IPS DF 19.7 (cell line): ENCODE measurements around the gene MCF2L2.

Experiments used
- DNase-seq: peaks from one replicate; pipeline ENCODE4 v3.0.0-alpha.2; 2013; ENCODE audit warnings: low read depth, low spot score

Gene MCF2L2

GRCh38 chr3:183129243-183129642 is 299.2 kb downstream of the MCF2L2 start:
- DNase-seq, result no peak

DNA sequence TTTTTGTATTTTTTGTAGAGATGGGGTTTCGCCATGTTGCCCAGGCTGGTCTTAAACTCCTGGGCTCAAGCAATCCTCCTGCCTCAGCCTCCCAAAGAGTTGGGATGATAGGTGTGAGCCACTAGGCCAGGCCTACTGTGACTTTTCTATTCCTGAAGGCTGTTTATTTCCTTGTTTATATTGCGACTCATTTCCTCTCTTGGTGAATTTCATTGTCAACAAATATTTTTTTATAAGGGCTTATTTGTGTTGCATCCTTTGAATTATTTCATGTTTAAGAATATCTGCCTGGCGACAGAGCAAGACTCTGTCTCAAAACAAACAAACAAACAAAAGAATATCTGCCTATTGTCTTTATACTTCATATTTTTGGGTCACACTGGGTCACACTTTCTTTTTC is 299.7 kb downstream of the MCF2L2 start:
- DNase-seq, result no peak
